GM21529 (cell line): ENCODE data around the gene CDCA5.

Experiments used
- ATAC-seq: cut with Tn5 transposase; IDR thresholded peaks from one replicate; pipeline ENCODE4 v1.9.1; 2021; ENCODE audit not compliant: unreplicated experiment

The CDCA5 gene

DNA sequence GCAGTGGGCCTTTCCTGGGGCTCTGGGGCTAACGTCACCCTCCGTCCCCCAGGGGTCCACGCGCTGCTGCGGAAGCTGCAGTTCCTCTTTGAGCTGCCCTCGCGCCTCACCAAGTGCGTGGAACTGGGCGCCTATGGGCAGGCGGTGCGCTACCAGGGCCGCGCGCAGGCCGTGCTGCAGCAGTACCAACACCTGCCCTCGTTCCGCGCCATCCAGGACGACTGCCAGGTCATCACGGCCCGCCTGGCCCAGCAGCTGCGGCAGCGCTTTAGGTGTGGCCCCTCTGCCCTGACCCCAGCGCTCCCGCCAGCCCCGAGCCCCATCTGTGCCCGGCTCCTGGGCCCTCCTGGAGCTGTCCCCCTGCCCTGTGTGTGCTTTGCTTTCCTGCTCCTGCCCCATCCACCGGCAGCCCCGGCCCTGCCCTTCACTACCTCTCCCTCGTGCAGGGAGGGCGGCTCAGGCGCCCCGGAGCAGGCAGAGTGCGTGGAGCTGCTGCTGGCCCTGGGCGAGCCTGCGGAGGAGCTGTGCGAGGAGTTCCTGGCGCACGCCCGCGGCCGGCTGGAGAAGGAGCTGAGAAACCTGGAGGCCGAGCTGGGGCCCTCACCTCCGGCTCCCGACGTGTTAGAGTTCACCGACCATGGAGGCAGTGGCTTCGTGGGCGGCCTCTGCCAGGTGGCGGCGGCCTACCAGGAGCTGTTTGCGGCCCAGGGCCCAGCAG lies 24.1 kb upstream of the CDCA5 start:
- ATAC-seq, result no peak

DNA sequence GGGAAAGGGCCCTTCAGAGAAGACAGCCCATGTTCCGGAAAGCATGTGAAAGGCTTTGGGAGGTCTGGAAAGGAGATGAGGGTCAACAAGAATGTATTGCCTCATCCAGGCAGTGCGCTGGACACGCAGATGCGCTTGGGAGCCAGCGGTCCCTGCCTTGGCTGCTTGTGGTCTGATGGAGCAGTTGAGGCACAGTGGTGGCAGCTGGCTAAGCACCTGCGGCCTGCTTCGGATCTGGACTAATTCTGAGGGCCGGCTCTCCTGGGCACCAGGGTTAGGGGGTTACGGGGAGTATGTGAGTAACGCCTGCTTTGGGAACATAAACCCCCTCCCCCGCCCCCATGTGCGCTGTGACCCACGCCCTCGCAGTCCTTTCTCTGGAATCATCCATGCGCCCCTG lies 23.2 kb upstream of the CDCA5 start:
- no peak for ATAC-seq

DNA sequence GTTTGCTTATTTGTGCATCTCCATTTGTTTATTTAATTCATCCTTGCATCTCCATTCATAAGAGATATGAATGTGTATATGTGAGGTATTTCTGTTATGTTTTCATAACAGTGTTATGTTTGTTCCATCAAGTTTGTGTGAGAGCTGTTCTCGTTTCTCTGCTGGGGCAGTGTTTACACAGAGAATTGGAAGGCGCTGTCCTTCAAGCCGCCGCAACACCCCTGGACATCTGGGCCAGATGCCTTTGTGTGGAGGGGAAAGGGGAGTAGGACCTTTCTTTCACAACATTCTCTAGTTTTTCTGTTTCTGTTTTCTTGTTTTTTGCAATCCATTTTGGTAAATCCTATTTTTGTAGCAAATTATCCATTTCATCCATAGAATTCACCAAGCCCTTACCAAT lies 20.8 kb upstream of the CDCA5 start:
- no peak for ATAC-seq

DNA sequence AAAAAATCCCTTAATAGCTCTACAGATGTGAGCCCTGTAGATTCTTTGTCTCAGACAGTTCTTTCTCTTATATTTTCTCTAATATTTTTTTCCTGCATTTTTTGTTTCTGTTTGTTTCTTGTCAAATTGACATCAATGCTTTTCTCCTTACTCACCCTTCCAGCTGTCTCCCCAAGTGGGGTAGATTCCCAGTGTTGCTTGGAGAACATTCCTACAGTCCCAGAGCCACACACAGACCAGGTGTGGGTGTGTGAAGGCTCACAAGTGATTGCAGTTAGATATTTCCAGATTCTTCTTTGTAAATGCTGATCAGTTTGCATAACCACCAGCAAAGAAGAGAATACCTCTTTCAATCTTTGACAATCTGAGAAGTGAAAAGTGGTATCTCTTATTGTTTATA lies 19.6 kb upstream of the CDCA5 start:
- ATAC-seq, result no peak

DNA sequence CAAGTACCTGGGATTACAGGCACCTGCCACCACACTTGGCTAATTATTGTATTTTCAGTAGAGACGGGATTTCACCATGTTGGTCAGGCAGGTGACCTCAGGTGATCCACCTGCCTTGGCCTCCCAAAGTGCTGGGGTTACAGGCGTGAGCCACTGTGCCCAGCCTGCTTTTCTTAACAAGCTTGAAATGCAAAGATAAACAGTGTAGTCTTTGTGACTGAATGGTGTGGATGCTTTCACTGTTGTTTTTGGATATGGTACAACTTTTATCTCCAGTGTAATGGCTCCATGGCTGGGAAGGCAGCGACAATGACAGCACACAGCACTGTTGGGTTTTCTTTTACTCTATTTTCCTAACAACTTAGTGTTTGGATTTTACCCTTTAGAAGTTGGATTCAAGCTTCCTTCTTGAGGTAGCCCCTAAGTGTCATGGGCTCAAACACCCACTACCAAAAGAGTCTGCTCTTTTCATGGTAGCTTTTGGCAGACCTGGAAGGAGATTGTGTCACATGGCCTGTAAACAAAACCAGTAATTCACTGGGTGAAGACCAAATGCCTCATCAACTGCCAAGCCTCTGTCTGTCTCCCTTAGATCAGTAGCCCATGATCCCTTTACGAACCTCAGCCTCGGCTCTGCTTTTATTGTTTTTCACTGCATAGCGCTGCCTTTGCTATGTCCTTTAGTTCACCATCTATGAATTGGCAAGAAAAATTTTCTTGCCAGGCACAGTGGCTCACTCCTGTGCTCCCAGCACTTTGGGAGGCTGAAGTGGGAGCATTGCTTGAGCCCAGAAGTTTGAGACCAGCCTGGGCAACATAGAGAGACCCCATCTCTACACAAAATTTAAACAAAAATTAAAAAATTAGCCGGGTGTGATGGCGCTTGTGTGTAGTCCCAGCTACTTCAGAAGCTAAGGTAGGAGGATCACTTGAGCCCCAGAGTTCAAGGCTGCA lies 18.6 kb upstream of the CDCA5 start:
- no peak for ATAC-seq

DNA sequence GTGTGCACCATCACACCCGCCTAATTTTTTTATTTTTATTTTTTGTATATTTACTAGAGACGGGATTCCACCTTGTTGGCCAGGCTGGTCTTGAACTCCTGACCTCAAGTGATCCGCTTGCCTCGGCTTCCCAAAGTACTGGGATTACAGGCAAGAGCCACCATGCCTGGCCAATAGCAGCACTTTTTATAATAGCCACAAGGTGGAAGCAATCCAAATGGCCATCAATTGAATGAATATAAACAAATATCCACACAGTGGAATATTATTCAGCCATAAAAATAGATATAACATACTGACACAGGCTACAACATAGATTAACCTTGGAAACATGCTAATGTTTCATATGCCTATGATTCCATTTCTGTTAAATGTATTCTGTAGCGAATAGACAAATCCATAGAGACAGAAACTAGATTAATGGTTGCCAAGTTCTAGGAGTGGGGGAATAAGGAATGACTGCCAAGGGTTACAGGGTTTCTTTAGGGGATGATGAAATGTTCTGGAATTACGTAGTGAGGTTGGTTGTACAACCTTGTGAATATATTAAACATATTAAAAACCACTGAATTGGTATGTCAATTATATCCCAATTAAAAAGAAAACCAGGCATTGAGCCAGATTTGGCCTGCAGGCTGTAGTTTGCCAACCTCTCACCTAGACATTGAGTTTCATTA lies 17.0 kb upstream of the CDCA5 start:
- ATAC-seq, result no peak

DNA sequence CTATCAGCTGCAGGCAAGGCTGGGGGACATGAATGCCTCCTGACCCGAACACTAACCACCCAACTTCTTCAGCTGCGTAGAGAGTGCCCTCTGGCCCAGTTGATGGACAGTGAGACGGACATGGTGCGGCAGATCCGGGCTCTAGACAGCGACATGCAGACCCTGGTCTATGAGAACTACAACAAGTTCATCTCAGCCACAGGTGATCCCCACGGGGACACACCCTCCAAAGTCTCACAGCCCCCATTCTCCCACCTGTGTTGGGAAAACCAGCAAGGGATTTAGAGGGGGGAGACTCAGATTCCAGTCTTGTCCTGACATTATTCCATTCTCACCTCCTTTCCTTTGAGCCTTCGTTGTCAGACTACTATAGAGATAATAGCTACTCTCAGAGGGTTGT lies 13.1 kb upstream of the CDCA5 start:
- no peak for ATAC-seq

DNA sequence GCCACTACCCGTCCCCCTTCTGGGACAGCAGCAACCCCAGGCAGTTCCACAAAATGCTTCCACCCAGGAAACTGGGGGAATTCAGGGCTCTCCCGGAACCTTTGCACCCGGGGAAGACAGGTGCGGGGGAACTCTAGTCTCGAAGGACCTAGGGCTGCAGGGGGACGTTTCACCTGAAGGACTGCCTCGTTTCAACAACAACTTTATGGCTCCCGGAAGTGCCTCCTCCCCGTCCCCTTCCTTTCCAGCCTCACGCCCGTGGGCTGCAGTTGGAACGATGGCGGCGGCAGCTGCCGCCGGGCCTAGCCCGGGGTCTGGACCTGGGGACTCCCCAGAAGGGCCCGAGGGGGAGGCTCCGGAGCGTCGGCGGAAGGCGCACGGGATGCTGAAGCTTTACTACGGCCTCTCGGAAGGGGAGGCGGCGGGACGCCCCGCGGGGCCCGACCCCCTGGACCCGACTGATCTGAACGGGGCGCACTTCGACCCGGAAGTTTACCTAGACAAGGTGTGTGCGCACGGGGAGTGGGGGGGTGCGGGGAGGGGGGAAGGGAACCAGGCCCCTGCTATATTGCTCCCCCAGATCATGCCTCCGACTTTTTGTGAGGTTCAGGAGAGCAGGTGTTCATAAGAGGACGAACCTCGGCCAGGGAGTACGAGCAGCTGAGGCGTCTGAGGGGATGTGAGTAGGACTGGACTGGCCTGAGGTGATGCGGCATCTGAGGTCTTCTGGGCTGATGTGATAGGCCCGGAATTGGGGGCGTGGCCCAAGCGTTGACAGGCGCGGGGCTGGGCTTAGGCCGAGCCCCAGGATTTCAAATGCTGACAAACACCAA lies 12.3 kb upstream of the CDCA5 start, which contains the start of gene VPS51:
Gene VPS51, plus strand, starts transcription at position 241 of the 833 bp plus-strand sequence. Its CDS starts 37 bp downstream, at position 278.
- peak; percentile 89 for ATAC-seq

DNA sequence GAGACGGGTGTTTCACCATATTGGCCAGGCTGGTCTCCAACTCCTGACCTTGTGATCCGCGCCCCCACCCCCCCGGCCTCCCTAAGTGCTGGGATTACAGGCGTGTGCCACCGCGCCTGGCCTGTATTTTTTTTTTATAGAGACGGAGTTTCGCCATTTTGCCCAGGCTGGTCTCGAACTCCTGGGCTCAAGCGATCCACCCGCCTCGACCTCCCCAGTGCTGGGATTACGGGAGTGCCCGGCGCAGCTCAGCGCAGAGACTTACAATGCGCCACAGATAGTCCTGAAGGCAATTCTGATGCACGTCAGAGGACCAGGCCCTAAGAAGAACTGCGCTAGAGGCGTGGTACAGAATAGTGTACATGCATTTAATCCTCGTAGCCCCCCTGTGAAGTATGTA lies 11.6 kb upstream of the CDCA5 start:
- no peak for ATAC-seq

DNA sequence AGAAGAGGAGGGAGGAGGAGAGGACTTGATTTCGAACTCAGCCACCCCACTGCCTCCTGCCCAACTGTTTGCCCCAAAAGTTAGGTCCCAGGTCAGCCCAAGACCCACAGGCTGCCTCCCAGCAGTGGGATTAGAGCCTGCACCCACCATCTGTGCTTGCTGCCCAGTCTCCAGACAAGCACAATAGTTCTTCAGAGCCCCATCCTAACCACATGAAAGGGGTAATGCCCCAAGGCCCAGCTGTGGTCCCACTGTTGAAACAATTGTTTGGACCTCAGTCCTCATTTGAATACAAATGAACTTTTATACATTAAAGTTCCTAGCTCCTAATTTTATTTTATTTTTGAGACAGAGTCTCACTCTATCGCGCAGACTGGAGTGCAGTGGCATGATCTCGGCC lies 6.8 kb upstream of the CDCA5 start:
- ATAC-seq, result no peak

DNA sequence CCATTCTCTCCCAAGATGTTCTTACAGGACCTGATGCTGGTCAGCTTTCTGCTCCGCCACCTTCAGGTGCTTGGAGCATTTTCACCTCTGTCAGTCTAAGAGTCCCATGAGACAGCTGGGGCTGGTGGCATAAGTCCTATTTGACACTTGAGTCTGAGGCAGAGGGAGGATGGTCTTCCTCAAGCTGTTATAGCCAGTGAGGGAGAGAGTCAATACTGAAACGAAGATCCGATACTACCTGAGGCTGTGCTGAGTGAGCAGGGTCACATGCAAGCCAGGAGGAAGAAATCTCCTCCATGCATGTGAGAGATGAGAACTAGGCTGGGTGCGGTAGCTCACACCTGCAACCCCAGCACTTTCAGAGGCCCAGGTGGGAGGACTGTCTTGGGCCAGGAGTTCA lies 5.8 kb upstream of the CDCA5 start:
- no peak for ATAC-seq

DNA sequence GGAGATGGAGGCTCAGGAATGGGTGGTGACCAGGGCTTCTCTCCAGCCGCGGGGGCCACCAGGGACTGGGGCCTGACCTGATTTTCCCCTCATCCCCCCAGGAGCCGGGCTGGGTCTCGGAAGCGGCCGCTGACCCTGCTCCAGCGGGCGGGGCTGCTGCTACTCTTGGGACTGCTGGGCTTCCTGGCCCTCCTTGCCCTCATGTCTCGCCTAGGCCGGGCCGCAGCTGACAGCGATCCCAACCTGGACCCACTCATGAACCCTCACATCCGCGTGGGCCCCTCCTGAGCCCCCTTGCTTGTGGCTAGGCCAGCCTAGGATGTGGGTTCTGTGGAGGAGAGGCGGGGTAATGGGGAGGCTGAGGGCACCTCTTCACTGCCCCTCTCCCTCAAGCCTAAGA lies 4.0 kb upstream of the CDCA5 start:
- no peak for ATAC-seq

DNA sequence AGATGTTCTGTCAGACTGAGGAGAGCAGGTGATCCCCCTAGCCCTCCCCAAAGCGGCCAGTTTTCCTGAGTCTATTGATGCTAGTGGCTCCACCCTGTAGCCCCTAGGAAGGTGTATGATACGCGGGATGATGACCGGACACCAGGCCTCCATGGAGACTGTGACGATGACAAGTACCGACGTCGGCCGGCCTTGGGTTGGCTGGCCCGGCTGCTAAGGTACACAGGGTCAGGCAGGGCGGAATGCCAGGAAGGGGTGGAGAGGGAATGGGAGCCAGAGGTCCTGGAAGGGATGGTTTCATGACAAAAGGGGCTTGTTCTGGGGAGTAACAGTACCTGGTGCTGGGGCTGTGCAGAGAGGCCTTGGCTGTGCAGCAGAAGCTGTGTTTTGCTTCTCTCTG lies 3.4 kb upstream of the CDCA5 start:
- no peak for ATAC-seq

DNA sequence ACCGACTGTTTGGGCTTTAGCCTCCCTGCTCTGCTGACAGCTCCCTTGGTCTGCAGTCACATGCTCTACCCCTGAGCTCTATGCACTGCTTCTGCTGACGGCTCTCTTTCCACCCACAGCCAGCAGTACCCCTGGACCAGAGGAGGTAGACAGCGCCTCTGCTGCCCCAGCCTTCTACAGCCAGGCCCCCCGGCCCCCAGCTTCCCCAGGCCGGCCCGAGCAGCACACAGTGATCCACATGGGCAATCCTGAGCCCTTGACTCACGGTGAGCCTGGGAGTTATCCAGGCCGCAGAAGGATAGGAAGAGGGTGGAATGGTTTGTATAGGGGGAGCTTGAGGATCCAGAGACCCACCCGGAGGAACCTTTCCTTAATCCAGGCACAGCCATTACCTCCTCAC lies 3.0 kb upstream of the CDCA5 start:
- no peak for ATAC-seq

DNA sequence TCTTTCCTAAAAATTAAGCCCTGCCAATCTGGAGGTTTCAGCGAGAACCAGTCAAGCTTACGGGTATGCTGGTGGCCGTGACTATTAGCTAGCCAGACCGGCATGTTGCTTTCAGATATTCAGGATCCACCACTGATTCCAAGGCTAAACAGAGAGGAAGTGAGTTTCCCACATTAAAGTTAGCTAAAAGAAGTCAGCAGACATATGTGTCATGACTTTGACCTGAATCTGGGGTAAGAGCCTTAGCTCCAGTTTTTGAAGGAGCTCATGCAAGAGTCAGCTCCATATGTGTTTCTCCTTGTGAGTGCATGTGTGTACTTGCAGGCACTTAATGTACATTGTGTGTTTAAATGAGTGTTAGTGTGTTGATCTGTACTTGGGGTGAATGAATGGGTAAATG lies 1.6 kb upstream of the CDCA5 start:
- no peak for ATAC-seq

DNA sequence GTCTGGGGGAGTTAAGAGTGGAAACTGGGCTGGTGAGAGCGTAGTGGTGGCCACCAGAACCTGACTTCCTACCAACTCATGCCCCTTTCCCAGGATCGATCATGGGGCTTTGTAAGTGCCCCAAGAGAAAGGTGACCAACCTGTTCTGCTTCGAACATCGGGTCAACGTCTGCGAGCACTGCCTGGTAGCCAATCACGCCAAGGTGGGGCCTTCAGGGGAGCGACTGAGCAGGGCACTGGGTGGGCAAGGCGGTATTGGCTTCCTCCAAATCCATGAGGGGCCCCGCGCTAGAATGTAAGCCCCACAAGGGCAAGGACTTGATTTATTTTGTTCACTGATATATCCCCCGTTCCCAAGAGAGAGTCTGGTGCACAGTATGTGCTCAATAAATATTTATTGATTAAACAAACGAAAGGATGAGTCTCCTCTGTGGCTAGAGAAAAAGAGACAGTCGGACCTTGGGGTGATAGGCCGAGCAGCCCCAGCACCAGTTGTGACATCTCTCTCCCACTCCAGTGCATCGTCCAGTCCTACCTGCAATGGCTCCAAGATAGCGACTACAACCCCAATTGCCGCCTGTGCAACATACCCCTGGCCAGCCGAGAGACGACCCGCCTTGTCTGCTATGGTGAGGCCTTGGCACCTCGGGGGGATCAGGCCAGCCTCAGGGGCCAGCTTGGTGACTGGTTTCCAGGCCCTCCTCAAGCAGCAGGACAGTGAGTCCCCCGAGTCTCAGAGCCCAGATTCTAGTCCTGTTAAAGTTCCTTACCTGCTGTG lies 947 bp upstream of the CDCA5 start:
- no peak for ATAC-seq

DNA sequence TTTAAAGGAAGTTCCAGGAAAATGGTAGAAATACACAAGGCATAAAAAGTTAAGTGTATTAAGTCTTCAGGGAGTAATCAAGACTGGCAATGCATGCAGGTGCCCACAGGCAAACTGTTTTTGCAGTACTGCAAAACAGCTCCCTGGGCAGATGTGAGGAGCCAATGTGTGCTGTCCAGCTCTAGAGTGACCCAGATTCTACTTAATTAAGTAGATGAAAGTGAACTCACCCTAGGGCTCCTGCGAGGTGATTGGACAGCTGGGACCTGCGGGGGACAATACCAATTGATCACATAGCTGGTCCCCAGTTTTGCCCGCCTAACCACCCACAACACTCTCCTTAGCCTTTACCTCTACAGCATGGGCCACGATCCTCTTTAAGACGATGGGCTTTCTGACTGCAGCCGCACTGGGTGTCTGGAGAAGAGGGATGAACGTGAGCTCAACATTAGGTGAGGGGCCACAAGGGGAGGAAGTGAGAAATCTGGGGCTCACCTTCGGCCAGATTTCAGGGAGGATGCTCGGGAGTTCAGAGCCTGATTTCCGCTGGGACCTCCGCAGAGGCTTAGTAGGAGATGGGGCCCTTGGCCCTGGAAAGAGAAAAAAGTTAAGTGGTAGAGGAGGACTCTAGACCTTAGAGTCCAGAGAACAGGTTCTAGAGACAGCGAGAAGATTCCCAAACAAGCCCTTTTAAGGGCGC lies 556 bp downstream of the CDCA5 start:
- ATAC-seq, result peak; percentile 10

DNA sequence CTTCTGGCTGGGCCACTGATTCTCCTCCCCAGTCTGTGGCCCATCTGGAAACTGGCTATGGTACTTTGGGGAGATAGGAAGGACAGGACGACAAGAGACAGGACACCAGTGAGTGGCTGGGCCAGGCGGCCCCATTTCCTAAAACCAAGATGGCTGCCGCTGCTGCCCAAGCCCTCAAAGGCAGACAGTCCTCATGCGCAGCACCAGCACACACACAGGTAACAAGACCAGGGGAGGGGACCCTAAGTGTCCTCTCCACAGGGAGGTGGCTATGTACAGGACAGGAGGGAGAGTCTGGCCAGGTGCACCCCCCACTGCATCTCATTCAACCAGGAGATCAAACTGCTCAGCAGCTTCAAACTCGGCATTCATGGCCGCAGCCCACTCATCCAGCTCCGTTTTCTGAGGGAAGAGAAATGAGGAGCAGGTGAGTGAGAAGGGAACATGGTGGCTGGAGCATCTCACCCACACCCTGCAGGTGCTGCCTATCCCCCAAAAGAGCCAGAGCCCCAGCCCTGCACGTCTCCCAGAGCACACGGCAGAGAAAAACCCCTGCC lies 5.0 kb downstream of the CDCA5 start:
- no peak for ATAC-seq

DNA sequence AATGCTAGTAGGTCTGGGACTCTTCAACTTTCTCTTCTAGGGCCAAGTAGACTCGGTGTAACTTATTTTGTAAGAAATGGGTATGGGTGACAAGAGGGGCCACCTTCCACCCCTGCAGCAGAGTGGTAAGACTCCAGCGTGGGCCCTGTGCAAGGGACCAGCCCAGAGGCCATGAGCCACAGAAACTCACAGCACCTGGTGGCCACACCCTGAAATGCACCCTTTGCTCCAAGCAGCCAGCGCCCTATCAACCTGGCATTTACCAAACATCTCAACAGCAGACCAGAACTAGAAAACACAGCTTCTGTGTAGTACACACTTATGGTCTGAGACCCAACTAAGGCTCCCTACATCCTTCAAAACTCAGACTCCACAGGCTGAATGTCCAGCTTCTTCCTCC lies 5.7 kb downstream of the CDCA5 start:
- peak; percentile 42 for ATAC-seq
